Stimulated activated naive CD8-positive, alpha-beta T cell treated with anti-CD3 and anti-CD28 coated beads, Interleukin-15, Interleukin-2, amounts not matched to agents 100 U/mL and 50 U/mL, for 24 hours (primary cell): Measurements from ENCODE around the gene CCSER1.

Experiments used
- ATAC-seq: fragments of 150-1000 bp; cut with Tn5 transposase; one replicate; pipeline ENCODE4 v1.10.0; 2021
- DNase-seq: peaks from one replicate; pipeline ENCODE4 v3.0.0; 2021

CCSER1 gene

GRCh38 chr4:90128961-90129495 lies 1.8 kb downstream of the CCSER1 start:
- DNase-seq: no peak
- no peak for ATAC-seq

DNA sequence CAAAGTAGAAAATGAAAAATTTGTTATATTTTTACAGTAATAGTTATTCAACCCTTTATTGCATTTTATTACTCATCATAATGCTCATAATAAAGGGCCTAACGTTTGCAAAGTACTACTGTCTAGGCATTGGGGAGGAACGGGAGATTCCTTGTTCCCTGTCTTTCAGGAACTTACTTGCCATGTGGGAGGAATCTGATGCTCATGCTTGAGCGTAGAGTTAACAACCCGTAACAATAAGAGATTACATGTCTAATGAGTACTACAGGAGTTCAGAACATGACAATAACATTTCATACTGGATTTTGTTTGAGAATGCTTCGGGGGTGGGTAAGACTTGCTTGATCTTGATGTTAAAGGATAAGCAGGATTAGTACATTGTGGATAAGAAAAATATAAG lies 2.9 kb downstream of the CCSER1 start:
- no peak for ATAC-seq
- DNase-seq: no peak

GRCh38 chr4:90137555-90137954 lies 10.4 kb downstream of the CCSER1 start:
- DNase-seq: no peak
- ATAC-seq: no peak

DNA sequence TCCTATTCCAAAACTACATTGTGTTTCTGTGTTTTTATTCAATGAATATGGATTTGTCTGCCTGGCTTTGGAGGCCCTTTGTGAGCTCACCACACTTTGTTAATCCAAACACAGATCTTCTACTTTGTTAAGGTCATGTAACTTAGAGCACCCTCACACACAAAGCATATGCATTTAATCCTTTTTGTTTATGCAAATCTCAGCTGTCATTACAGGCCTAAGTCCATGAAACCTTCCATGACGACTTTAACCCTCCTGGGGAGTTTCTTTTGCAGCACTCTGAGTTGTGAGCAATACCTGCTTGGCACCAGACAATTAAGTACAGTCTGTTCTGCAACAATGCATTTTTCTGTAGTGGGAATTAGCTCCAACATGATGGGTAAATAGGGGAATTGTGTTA lies 14.9 kb downstream of the CCSER1 start:
- DNase-seq: no peak
- ATAC-seq: no peak

DNA sequence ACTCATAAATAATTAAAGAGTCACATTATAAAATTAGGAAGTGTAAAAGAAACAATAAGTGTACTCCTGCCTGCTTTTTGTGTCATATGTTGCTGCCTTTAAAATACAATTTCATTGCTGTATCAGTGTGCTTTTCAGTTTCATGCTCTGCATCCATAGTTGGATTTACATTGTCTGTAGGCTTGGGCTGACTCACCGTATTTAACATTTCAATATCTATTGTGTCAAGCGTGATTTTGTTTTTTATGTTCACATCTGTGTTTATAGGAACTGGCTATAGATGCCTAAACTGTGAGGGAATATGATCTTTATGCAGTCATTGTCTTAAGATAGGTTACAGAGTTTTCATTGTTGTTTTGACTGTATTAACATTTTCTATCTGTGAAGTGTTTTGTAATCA lies 18.1 kb downstream of the CCSER1 start:
- DNase-seq (no peak), ATAC-seq (no peak)

DNA sequence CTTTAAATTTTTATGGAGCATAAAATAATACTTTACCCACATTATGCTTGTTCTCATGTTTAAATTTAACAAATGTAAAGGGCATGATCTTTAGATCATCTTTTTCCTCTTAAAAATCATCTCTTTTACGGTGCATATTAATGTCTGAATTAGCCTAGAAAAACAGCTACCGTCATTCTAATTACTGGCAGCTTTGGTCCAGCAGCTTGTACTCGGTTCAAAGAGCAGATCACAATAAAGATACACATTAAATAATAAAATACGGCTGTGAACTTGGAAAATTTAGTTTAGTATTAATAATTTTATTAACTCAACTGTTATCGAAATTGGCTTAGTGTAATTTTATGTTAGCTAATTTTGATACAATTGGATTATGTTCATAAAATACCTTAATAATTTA lies 19.1 kb downstream of the CCSER1 start:
- ATAC-seq (no peak), DNase-seq (no peak)

- ATAC-seq: no peak
- DNase-seq: no peak
Measured at GRCh38 chr4:90148574-90149148, 21.5 kb downstream of the CCSER1 start.

GRCh38 chr4:90152024-90152423 lies 24.8 kb downstream of the CCSER1 start:
- DNase-seq (no peak), ATAC-seq (no peak)

GRCh38 chr4:90159193-90159592 lies 32.0 kb downstream of the CCSER1 start:
- DNase-seq (no peak), ATAC-seq (no peak)

DNA sequence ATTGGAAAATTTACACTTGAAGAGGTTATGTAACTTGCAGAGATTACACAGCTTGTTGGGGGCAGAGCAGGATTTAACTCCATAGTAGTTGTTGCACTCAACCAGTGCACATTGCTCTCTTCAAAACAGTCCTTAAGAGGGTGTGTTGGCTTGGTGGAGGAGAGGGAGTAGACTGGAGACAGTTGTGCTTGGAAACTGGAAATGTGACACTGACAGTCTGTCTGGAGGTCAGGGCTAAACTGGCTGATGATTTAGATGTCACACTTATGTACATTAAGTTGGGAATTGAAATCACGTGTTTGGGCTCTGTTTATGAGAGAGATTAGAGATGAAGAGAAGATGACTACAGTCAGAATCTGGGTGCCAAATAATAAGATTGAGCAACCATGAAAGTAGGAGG lies 32.9 kb downstream of the CCSER1 start:
- no peak for ATAC-seq
- no peak for DNase-seq

DNA sequence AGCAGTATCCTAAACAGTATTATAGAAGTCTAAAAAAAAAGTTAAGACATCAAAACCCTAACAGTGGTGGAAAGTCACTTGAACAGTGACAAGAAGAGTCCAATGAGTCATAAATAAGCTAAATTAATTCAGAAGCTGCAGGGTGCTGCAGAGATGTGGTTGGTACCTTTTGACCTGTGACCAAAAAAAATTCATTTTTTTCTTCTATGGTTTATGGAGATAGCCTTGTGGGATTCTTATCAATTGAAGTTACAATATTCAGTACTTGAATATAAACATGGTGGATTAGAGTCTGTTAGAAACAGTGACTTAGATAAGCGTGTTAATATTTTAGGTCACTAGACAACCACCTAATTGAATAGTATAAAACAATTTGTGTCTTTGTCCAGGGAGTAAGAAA lies 35.4 kb downstream of the CCSER1 start:
- DNase-seq (no peak), ATAC-seq (no peak)

GRCh38 chr4:90163872-90164271 lies 36.7 kb downstream of the CCSER1 start:
- ATAC-seq (no peak), DNase-seq (no peak)

- ATAC-seq (no peak), DNase-seq (no peak)
Measured at GRCh38 chr4:90165883-90166282, 38.7 kb downstream of the CCSER1 start.

- DNase-seq: no peak
- no peak for ATAC-seq
Measured at GRCh38 chr4:90171491-90171890, 44.3 kb downstream of the CCSER1 start.

GRCh38 chr4:90174621-90175023 lies 47.4 kb downstream of the CCSER1 start:
- no peak for DNase-seq
- ATAC-seq: no peak

GRCh38 chr4:90181644-90182043 lies 54.5 kb downstream of the CCSER1 start:
- ATAC-seq (no peak), DNase-seq (no peak)

DNA sequence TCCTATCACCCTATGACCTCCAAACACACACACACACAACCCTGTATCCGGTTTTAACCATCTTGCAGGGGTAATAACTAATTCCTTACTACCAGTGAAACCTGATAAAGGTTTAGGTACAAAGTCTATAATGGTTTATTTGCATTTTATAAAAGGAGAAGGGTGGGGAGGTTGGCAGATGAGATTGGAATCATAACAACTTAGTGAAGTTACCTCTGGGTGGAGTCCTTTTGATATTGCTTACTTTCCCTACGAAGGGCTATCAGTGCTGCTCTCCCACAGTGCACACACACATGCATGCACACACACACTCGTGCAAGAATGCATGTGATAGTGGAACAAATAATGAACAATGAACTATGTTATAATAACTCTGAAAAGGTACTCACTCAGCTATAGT lies 56.1 kb downstream of the CCSER1 start:
- DNase-seq: no peak
- ATAC-seq: no peak

GRCh38 chr4:90184560-90184959 lies 57.4 kb downstream of the CCSER1 start:
- DNase-seq (no peak), ATAC-seq (no peak)

DNA sequence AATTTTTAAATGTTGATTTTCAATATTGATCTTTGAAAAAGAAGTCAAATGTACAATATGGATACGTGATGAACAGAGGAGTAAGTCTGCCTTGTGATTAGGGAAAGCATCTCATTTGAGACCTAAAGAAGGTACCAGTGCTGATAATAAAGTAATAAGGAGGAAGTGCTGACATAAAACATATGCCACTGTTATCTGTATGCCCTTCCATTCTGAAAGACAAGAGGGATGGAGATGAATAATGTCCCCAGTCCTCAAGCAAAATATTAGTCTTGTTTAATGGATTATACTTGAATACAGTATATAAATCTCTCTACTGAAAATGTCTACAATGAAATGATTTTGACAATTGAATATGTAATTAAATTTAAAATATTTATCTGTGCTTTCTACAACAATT lies 58.2 kb downstream of the CCSER1 start:
- ATAC-seq (no peak), DNase-seq (no peak)

DNA sequence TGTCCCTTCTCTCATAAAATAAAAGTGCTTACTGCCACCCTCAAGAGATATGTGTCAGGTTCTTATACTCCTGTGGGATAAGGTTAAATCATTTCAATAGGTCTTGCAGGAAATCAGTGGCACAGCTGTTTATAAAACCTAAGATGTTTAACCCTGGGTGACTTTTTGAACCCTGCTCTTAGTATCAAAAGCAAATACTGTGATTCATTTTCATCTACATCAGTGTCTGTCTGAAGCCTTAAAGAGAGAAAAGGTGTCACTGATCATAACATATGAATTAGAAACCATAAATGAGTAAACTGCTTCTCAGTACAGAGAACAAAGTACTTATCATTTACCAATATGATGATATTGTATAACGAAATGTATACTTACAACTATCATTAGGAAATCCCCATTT lies 59.0 kb downstream of the CCSER1 start:
- ATAC-seq: no peak
- no peak for DNase-seq

- DNase-seq (no peak), ATAC-seq (no peak)
Measured at GRCh38 chr4:90187148-90187884, 60.1 kb downstream of the CCSER1 start.

DNA sequence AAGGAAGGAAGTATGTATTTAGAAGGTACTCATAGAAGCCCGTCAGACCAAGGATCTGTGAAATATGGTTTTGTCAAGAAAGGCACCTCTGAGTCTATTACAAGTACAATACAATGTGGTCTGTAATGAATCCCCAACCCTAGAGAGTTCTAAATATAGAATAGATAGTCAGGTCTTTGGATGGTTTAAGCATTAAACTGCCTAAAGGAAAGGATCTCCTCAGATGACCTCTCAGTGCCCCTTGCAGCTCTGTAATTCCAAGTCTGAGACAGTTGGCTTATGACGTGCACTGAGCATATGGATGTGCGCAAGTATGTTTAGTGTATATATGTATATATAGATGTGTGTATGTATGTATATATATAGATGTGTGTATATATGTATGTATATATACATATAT lies 62.0 kb downstream of the CCSER1 start:
- ATAC-seq: no peak
- DNase-seq: no peak

DNA sequence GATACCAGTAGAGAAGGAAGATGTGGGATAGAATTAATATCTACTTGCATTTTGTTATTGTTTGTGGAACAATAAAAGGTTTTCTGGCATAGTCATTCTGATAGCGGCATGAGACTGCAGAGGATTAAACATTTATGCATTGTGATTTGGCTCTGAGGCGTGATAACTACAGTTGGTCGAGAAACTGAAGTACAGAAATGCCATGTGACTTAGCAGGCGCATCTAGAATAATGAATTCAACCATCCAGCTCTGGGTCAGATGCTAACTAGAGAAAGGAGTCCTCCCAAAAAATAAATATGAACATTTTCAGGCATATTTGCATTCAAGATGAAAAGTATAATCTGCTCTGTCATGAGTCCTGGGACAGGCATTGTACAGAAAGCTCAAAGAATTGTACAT lies 62.8 kb downstream of the CCSER1 start:
- ATAC-seq: no peak
- DNase-seq: no peak

GRCh38 chr4:90190525-90190924 lies 63.3 kb downstream of the CCSER1 start:
- no peak for DNase-seq
- ATAC-seq: no peak
